HepG2 (cell line): ENCODE data around the gene ILRUN. TPM values are rescaled to one million over a fixed set of nuclear protein-coding genes. Genes with fewer than 3 reads are reported as not detected.

Experiments used
- ATAC-seq: fragments of 200-7000 bp; cut with Tn5 transposase; 3 replicates; pipeline ENCODE4 v1.9.1; 2020; ENCODE audit warnings: mild to moderate bottlenecking, moderate library complexity
- BruUV-seq: library from RNA; stranded (reverse); fragments of 400-500 nt; replicated peaks from 2 replicates; lab custom pipeline; 2021; lab: Mats Ljungman, UMichigan
- CTCF ChIA-PET: fragments of 300-600 bp; formaldehyde crosslinking; extraction: SDS; loops from one replicate; lab custom pipeline; 2021; ENCODE audit warnings: low total read pairs, inconsistent platforms, low intra/inter-chr PET ratio; lab: Yijun Ruan, JAX
- POLR2A ChIA-PET: fragments of 350-600 bp; sonication (Branson Sonifier 250); formaldehyde crosslinking; loops from one replicate; lab custom pipeline; 2020; ENCODE audit warnings: antibody characterized with exemption, inconsistent platforms; lab: Yijun Ruan, JAX
- DNase-seq: peaks from one replicate; pipeline ENCODE4 v3.0.0-alpha.2; 2015; ENCODE audit warnings: low spot score
- FAIRE-seq: peaks from 3 replicates; lab custom pipeline; 2011; peaks lifted over from hg19 to GRCh38; lab: Jason Lieb, UNC
- H2AFZ ChIP-seq: one replicate; pipeline ENCODE4 v1.6.1; 2011; ENCODE audit warnings: low read length, inconsistent platforms
- H3K27ac ChIP-seq: fragments of 300-600 bp; 3 replicates; pipeline ENCODE4 v1.8.0; 2011; ENCODE audit warnings: mixed run types, mild to moderate bottlenecking, mixed read lengths, low read length, inconsistent platforms; ENCODE audit not compliant: insufficient read depth; ENCODE audit errors: extremely low read length
- H3K27me3 ChIP-seq, 2 experiments: fragments of 200-600 bp in 1 of 2; 2 replicates in 1 of 2; 3 replicates in 1 of 2; pipeline versions ENCODE4 v1.6.0 to v1.8.0; 2011; ENCODE audit warnings: low read length in 2 of 2, mild to moderate bottlenecking in 2 of 2, moderate library complexity in 2 of 2, inconsistent platforms in 1 of 2; ENCODE audit not compliant: insufficient read depth in 2 of 2, control insufficient read depth in 1 of 2
- H3K36me3 ChIP-seq, 2 experiments: fragments of 200-600 bp in 1 of 2; replicated peaks in 1 of 2; 2 replicates in 1 of 2; 3 replicates in 1 of 2; pipeline versions ENCODE4 v1.5.1 to v1.8.0; 2011; ENCODE audit warnings: low read length in 2 of 2, inconsistent platforms in 1 of 2; ENCODE audit not compliant: insufficient read depth in 2 of 2, control insufficient read depth in 1 of 2
- H3K4me1 ChIP-seq: 2 replicates; pipeline ENCODE4 v1.5.1; 2012; ENCODE audit warnings: low read length, inconsistent platforms; ENCODE audit not compliant: insufficient read depth
- H3K4me2 ChIP-seq: 2 replicates; pipeline ENCODE4 v1.6.0; 2011; ENCODE audit warnings: low read depth, low read length, inconsistent platforms
- H3K4me3 ChIP-seq, 3 experiments: fragments of 200-600 bp in 1 of 3; sonication (generic), shearing (Covaris generic) in 1 of 3; replicated peaks in 1 of 3; 2 replicates each; pipeline ENCODE4 v1.5.1; 2011 to 2016; ENCODE audit warnings: low read length in 3 of 3, inconsistent platforms in 2 of 3, low read depth in 2 of 3, mild to moderate bottlenecking in 2 of 3, control low read depth in 1 of 3, mixed read lengths in 1 of 3; ENCODE audit not compliant: insufficient read depth in 1 of 3
- H3K79me2 ChIP-seq: one replicate; pipeline ENCODE4 v1.6.1; 2011; ENCODE audit warnings: low read length, inconsistent platforms; ENCODE audit not compliant: insufficient read depth
- H3K9ac ChIP-seq: 2 replicates; pipeline ENCODE4 v1.6.0; 2011; ENCODE audit warnings: mild to moderate bottlenecking, low read depth, low read length, inconsistent platforms; ENCODE audit not compliant: insufficient read depth
- H3K9me3 ChIP-seq: 2 replicates; pipeline ENCODE4 v1.5.1; 2012; ENCODE audit warnings: mild to moderate bottlenecking, low read length
- H4K20me1 ChIP-seq: 2 replicates; pipeline ENCODE4 v1.6.0; 2011; ENCODE audit warnings: inconsistent platforms, mild to moderate bottlenecking, low read length, moderate library complexity; ENCODE audit not compliant: insufficient read depth
- BRF2 ChIP-seq: sonication (generic); formaldehyde crosslinking; IDR thresholded peaks from 2 replicates; pipeline ENCODE4 v1.8.1; 2022; ENCODE audit warnings: mild to moderate bottlenecking, missing genetic modification reagents
- FOXO4 ChIP-seq: sonication (generic); formaldehyde crosslinking; conservative IDR thresholded peaks from 2 replicates; pipeline ENCODE4 v1.8.1; 2023; ENCODE audit warnings: missing genetic modification reagents
- HMGXB4 ChIP-seq, 2 experiments: sonication (generic) in 1 of 2; formaldehyde crosslinking in 1 of 2; IDR thresholded peaks; 2 replicates each; pipeline versions ENCODE4 v1.4.0 to v1.6.1; 2018 to 2020; ENCODE audit warnings: missing genetic modification reagents in 2 of 2, borderline replicate concordance in 1 of 2, low read depth in 1 of 2, mild to moderate bottlenecking in 1 of 2, missing biosample characterization in 1 of 2
- ISL2 ChIP-seq: sonication (generic); formaldehyde crosslinking; IDR thresholded peaks from 2 replicates; pipeline ENCODE4 v1.5.0; 2020; ENCODE audit warnings: missing genetic modification reagents
- NCOR1 ChIP-seq: fragments of 200-600 bp; sonication (generic); IDR thresholded peaks from 2 replicates; pipeline ENCODE4 v1.7.0; 2017; ENCODE audit warnings: antibody characterized with exemption, low read length, borderline replicate concordance
- PAXIP1 ChIP-seq: sonication (generic); formaldehyde crosslinking; conservative IDR thresholded peaks from 2 replicates; pipeline ENCODE4 v1.4.0; 2020; ENCODE audit warnings: mild to moderate bottlenecking, missing genetic modification reagents, moderate library complexity
- ZBTB20 ChIP-seq: sonication (generic); formaldehyde crosslinking; IDR thresholded peaks from 2 replicates; pipeline ENCODE4 v1.8.1; 2023; ENCODE audit warnings: missing genetic modification reagents, low read depth, mild to moderate bottlenecking, borderline replicate concordance
- ZNF292 ChIP-seq: sonication (generic); formaldehyde crosslinking; IDR thresholded peaks from 2 replicates; pipeline ENCODE4 v1.8.1; 2022; ENCODE audit warnings: mild to moderate bottlenecking, low read depth, missing genetic modification reagents, borderline replicate concordance
- ZNF33A ChIP-seq: sonication (generic); formaldehyde crosslinking; IDR thresholded peaks from 2 replicates; pipeline ENCODE4 v1.5.1; 2020; ENCODE audit warnings: missing genetic modification reagents, mild to moderate bottlenecking, moderate library complexity, borderline replicate concordance
- ZNF766 ChIP-seq: sonication (generic); formaldehyde crosslinking; IDR thresholded peaks from 2 replicates; pipeline ENCODE4 v1.5.0; 2020; ENCODE audit warnings: missing genetic modification reagents, borderline replicate concordance
- ZNF781 ChIP-seq: sonication (generic); formaldehyde crosslinking; IDR thresholded peaks from 2 replicates; pipeline ENCODE4 v1.5.1; 2020; ENCODE audit warnings: borderline replicate concordance, mild to moderate bottlenecking, missing genetic modification reagents; ENCODE audit errors: not compliant biosample characterization
- ZNF792 ChIP-seq: IDR thresholded peaks from 2 replicates; pipeline ENCODE4 v1.6.1; 2016
- WGBS: methylation state at CpG from one replicate; pipeline ENCODE4 v1.1.6; 2017; ENCODE audit warnings: low lambda C conversion rate; 5-methylcytosine and 5-hydroxymethylcytosine counted together
- in situ Hi-C: cut with HindIII; loops from 2 replicates; pipeline ENCODE4 v1.10.0; 2017; ENCODE audit warnings: low pct_unique_long_range_greater_than_20kb; ENCODE audit not compliant: extremely low pct_ligation_motif_present
- intact Hi-C: fragments of 100-400 bp; cut with micrococcal nuclease; formaldehyde crosslinking; loops from one replicate; pipeline ENCODE4 v1.10.0; 2022; ENCODE audit not compliant: unreplicated experiment
- polyA plus RNA-seq, 8 experiments: library from polyadenylated mRNA; depleted of rRNA in 3 of 8; stranded (reverse) in 7 of 8; unstranded in 1 of 8; fragments of >200 nt; fragmentation: Illumina TruSeq in 4 of 8; extraction: Trizol in 4 of 8; gene quantifications; 2 replicates each; pipeline versions ENCODE4 v1.2.1 to v1.2.3, GENCODE V29; 2011 to 2016; ENCODE audit warnings: low read depth in 4 of 8, missing spikeins in 1 of 8, mixed read lengths in 1 of 8; ENCODE audit not compliant: insufficient read depth in 1 of 8
- total RNA-seq, 5 experiments: library from RNA; depleted of rRNA; stranded (reverse); fragments of >200 nt; fragmentation: Illumina TruSeq; extraction: Trizol; gene quantifications; 2 replicates each; pipeline ENCODE4 v1.2.3, GENCODE V29; 2016; ENCODE audit warnings: low read depth in 1 of 5

The ILRUN gene
- total and polyA plus RNA-seq, 2 of the 13 experiments (the other 11 are each of a cell fraction or from before 2014, with no cell fraction given): 45.5 to 66.6 TPM

- no peaks in the 10 kb centered on the region for H3K9me3 ChIP-seq
- no peak overlapping the region for H2AFZ ChIP-seq
- ChIA-PET POLR2A (interaction anchor here (1.5 to 3.1 kb wide), 2 partner anchors 10 to 11 kb away, joined by 3 to 13 read pairs; no protein-coding TSS in a partner anchor), CTCF (no interaction called here)
- DNase-seq: peak; percentile 85
- WGBS: 6% methylated on average over 4 of the region's 4 CpGs
- H3K4me2 ChIP-seq: peak overlapping the region; percentile 63
- intact Hi-C loops: no loop called here
- no peaks in the 10 kb centered on the region for H4K20me1 ChIP-seq
- peak; percentile 85 for ATAC-seq
- peaks cover 97% of the 10 kb centered on the region for H3K79me2 ChIP-seq
- FAIRE-seq: peak; percentile 70
- no peak overlapping the region for H3K9ac ChIP-seq
- H3K27me3 ChIP-seq: no peaks in the 10 kb centered on the region
- H3K4me3 ChIP-seq: peak overlapping the region in 2 of 3 experiments; percentile 11 to 25; a peak in 3 of 6 replicates
- peaks cover 100% of the 10 kb centered on the region for H3K4me1 ChIP-seq
- in situ Hi-C loops: no loop called here
- H3K27ac ChIP-seq: peak overlapping the region; percentile 67
- no TSS peak for BruUV-seq
- H3K36me3 ChIP-seq: no peaks in the 10 kb centered on the region
- TF ChIP-seq ZNF33A (CRISPR knock-in tag) (0 out of 2 replicates have a peak, but pooled peaks have one; percentile 46), BRF2 (no peak), HMGXB4 (CRISPR knock-in tag; IDR thresholded peaks at IDR 0.05; ENCODE audit: borderline replicate concordance in 1 of 2, low read depth in 1 of 2) (no peak), ZNF781 (no peak), ZNF766 (CRISPR knock-in tag) (no peak), ZBTB20 (CRISPR knock-in tag) (no peak), PAXIP1 (peak; percentile 53; the same call in 1 of the 2 replicates), ZNF792 (CRISPR knock-in tag) (peak; percentile 27; the same call in 1 of the 2 replicates), ZNF292 (CRISPR knock-in tag) (no peak), ISL2 (CRISPR knock-in tag) (peak; percentile 67; the same call in 1 of the 2 replicates), FOXO4 (CRISPR knock-in tag) (no peak), NCOR1 (0 out of 2 replicates have a peak, but pooled peaks have one; percentile 59)
Measured at GRCh38 chr6:34667481-34668238, 28.9 kb downstream of the ILRUN start.
